Fibroblast of villous mesenchyme (primary cell): ENCODE results near the gene LIPT1. TPM values are rescaled to one million over a fixed set of nuclear protein-coding genes. Genes with fewer than 3 reads are reported as not detected.

Experiments used
- DNase-seq: peaks from one replicate; pipeline ENCODE4 v3.0.0-alpha.2; 2010; ENCODE audit warnings: low read depth
- H3K4me3 ChIP-seq: 2 replicates; pipeline ENCODE4 v1.5.1; 2011; ENCODE audit warnings: low read depth, mild to moderate bottlenecking, low read length
- total RNA-seq: library from RNA; depleted of rRNA; stranded (reverse); fragments of >200 nt; gene quantifications from 2 replicates; pipeline ENCODE4 v1.2.3, GENCODE V29; 2012
- TF ChIP-seq, protein P1 (sequence below): IDR thresholded peaks from 2 replicates; pipeline ENCODE4 v1.5.1; 2012; ENCODE audit warnings: low read depth, mild to moderate bottlenecking, low read length; ENCODE audit not compliant: insufficient read depth

LIPT1 gene
- total RNA-seq, 1 donor, result 6.5 TPM

DNA sequence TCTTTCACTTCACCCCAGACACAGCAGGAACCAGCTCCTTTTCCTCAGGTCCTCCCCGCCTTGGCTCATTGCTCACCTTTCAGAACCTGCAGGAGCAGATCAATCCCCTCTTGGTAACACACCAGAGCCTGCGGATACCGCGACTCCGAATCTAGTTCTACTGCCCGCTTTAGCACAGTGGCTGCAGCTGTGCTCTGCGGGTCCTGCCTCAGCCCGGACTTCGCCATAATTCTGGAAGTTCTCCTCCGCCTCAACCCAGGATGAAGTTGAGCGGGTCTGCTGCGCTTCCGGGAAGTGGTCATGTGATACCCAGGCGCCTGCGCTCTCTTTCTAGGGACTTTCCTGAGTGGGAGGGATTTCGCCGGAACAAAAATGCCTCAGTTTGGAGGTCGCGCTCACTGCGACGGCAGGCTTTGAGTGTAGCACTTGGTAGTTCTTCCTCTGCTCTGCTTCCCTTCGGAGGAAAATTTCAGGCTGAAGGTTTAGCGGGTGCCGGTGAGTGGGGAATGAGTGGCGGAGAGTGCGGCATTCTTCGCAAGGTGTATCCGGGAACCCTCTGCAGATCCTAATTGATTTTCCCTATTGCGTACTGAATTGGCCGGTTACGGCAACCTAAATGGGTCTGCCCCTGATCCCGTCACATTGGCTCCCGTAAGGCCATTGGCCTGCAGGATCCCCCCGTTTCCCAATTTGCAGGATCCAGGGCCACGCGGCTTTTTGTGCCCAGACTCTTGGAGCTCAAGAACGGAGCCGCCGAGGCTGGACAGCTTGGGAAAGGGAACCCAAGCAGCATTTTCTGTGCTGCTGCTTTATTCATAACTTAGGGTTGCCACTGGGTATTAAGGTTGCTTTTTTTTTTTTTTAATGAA lies 26.2 kb downstream of the LIPT1 start, which contains the start of the genes MITD1 and MRPL30:
MITD1 (minus strand) TSS at position 304 of the 869 bp plus-strand sequence; CDS start at position 227, 77 bp downstream.
MRPL30 (plus strand) TSS at position 430 of the 869 bp plus-strand sequence. CDS start 5,020 bp downstream, outside the sequence.
- TF ChIP-seq, protein P1, sequence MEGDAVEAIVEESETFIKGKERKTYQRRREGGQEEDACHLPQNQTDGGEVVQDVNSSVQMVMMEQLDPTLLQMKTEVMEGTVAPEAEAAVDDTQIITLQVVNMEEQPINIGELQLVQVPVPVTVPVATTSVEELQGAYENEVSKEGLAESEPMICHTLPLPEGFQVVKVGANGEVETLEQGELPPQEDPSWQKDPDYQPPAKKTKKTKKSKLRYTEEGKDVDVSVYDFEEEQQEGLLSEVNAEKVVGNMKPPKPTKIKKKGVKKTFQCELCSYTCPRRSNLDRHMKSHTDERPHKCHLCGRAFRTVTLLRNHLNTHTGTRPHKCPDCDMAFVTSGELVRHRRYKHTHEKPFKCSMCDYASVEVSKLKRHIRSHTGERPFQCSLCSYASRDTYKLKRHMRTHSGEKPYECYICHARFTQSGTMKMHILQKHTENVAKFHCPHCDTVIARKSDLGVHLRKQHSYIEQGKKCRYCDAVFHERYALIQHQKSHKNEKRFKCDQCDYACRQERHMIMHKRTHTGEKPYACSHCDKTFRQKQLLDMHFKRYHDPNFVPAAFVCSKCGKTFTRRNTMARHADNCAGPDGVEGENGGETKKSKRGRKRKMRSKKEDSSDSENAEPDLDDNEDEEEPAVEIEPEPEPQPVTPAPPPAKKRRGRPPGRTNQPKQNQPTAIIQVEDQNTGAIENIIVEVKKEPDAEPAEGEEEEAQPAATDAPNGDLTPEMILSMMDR, result no peak
- H3K4me3 ChIP-seq, result peak within 1 kb of the TSS; percentile 100
- peak; percentile 97 for DNase-seq

DNA sequence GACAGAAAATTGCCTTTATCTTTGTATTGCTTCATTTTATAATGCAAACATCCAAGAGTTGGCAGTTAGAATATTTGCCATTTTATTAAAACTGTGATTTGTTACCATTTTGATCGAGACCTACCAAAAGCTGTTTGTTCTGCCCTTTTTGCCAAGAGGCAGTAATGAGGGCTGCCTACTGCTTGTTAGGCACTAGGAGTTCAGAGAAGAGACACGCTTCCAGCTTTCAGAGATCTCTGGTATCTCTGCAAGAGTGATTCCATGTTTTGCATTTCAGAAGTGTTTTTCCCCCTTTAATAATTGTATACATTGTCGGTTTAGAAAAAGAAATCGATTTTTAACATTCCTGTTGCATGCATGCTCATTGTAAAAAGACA lies 26.8 kb downstream of the LIPT1 start:
- TF ChIP-seq, protein P1, result no peak
- peak overlapping the region; percentile 100 for H3K4me3 ChIP-seq
- DNase-seq, result no peak

DNA sequence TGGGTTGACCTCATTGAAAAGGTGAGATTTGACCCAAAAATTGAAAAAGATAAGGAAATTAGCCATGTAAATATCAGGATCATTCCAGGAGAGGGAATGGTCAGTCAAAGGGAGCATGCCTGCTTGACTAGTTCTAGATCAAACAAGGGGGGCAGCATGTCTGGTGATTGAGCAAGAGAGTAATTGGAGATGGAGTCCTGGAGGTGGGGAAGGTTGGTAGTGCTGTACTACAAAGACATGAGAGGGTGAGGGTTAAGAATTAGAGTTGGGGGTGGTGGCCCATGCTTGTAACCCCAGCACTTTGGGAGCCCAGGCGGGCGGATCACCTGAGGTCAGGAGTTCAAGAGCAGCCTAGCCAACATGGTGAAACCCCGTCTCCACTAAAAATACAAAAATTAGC lies 28.3 kb downstream of the LIPT1 start:
- no peak overlapping the region for H3K4me3 ChIP-seq
- TF ChIP-seq, protein P1, result no peak
- no peak for DNase-seq

DNA sequence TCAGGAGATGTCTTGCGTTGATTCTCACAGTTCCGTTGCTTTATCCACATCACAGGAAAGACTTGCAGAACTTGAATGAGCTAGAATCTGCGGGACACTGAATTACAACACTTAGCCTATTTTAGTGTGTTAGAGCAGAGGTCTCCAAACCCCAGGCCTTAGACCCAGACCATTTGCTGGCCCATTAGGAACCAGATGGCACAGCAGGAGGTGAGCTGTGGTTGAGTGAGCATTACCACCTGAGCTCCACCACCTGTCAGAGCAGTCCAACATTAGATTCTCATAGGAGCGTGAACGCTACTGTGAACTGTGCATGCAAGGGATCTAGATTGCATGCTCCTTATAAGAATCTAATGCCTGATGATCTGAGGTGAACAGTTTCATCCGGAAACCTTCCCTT lies 30.0 kb downstream of the LIPT1 start:
- DNase-seq, result no peak
- no peak overlapping the region for H3K4me3 ChIP-seq
- TF ChIP-seq, protein P1, result no peak

DNA sequence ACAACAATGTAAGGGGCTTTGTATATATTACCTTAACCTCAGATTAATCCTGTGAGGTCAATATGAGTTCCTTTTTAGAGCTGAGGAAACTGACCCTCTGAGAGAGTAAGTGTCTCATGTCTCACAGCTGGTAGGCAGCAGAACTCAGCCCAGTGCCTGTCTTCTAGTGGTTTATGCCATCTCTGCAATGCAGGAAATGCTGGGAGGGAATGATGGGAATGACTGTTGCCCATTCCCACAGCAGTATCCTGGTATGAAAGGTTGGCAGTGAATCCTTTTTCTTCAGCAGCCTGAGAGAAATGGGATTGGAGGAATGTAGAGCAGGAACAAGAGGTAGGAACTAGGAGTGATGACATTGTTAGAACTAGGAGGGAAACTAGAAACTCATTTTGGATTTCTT lies 32.2 kb downstream of the LIPT1 start:
- H3K4me3 ChIP-seq, result no peak overlapping the region
- no peak for DNase-seq
- TF ChIP-seq, protein P1, result no peak

DNA sequence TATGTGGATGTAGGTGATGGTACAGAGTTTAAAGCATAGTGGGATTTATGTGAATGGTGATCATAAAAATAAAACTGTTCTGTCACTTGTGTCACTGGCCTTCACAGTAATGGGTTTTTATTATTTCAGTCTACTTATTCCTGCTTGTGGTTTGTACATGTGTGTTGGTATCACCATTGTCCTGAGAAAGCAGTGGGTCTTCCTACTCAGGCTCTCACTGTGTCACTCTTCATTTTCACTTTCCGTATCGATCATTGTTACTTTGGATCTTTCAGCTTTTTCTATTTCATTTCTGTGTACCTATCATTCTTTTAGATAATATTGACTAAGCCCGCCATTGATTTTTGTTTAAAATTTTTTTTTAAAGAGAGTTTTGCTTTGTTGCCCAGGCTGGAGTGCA lies 33.6 kb downstream of the LIPT1 start:
- no peak overlapping the region for H3K4me3 ChIP-seq
- DNase-seq, result no peak
- TF ChIP-seq, protein P1, result no peak
